Stimulated activated CD4-positive, alpha-beta T cell treated with anti-CD3 and anti-CD28 coated beads, TNF-alpha, amount 100 ng/mL, for 4 hours (primary cell): ENCODE measurements around the gene TRIM68.

ENCODE experiments used
- DNase-seq, 3 experiments: peaks; one replicate each; pipeline ENCODE4 v3.0.0-alpha.2; 2020; ENCODE audit warnings: low read depth in 3 of 3

Gene TRIM68

GRCh38 chr11:4606231-4607015 is 1.6 kb downstream of the TRIM68 start:
- DNase-seq: no peak

DNA sequence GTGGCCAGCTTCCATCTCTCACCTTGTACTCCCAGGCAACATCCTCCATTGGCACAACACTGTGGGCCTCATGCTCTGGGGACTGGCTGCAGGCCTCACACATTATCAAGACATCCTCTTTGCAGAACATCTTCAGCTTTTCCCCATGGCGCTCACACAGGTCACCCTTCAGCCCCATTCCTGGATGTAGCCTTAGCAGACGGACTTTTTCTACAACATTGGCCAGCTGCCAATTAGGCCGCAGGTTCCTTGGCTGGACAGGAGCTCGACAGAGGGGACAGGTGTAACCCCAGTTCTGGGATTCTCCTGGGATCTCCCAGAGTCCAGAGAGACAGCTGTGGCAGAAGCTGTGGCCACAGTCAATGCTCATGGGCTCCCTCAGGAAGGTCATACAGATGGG is 3.0 kb downstream of the TRIM68 start:
- no peak for DNase-seq

- DNase-seq: no peak
Measured at GRCh38 chr11:4593739-4594138, 14.3 kb downstream of the TRIM68 start, which contains the start of gene OR52I1. Gene OR52I1 (plus strand): TSS chr11:4594039. CDS start chr11:4594039, 0 bp downstream.

DNA sequence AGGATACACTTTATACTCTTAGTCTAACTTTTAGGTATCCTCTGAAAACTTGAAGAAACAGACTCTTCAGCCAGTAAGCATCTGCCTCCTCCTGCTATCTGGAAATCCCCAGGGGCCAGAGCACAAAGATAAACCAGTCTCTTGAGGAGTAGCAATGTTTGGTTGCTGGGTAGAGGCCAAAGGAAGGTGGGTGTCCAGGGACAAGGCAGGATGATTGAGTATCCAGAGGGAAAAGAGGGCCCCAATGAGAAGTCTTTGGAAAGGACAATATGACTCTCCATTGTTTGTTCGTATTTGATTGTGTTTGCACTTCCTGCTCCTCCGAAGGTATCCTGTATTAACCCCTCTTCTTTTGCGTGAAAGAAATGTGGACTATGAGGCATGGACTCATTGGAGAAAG is 19.0 kb downstream of the TRIM68 start:
- DNase-seq: no peak

DNA sequence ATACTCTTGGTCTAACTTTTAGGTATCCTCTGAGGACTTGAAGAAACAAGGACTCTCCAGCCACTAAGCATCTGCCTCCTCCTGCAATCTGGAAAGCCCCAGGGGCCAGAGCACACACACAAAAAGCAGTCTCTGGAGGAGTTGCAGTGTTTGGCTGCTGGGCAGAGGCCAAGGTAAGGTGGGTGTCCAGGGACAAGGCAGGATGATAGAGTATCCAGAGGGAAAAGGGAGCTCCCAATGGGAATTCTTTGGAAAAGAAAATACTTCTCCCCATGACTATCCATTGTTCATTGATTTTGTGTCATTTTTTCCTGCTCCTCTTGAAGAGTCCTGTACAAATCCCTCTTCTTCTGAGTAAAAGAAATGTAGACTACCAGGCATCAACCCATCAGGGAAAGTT is 26.6 kb downstream of the TRIM68 start, which contains the start of gene OR52I2:
Gene OR52I2 (plus strand): TSS at position 301 of the 400 bp plus-strand sequence.
- no peak for DNase-seq

GRCh38 chr11:4580124-4580523 is 27.9 kb downstream of the TRIM68 start:
- DNase-seq: no peak

GRCh38 chr11:4578624-4579023 is 29.4 kb downstream of the TRIM68 start:
- DNase-seq: no peak

DNA sequence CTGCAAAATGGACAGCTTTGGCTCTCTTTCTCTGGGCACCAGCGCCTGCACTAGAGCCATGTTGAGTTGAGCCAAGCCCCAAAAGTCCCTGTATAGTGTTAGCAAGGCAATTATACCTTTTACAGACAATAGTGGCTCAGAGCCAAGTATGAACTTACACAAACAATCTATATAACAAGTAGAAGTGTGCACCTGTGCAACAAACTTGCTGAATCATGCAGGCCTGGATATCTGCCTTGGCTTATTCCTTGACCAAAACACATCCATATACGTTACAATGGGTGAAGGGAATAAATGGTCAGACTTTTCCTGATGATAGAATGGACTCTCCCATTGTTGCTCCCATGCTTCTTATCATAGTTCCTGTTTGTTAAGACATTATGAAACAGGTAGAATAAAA is 30.3 kb downstream of the TRIM68 start:
- DNase-seq: no peak

DNA sequence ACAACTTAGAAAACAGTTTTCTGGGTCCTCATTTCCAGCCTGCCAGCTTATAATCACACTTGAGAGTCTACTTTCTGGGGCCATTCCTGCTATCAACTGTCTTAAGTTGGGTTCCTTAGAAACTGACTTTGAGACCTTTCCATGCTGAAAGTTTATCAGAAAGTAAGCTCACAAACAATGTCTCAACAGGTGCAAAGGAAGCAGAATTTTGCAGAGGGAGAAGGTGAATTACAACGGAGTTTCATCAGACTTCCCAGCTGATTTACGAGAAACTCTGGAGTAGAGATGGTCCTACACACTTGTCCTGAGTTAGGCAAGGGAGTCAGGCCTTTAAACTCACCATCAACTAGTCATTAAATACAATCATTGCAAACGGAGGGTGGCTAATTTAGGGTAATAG is 31.2 kb downstream of the TRIM68 start:
- DNase-seq: no peak

- DNase-seq: no peak
Measured at GRCh38 chr11:4569075-4569474, 39.0 kb downstream of the TRIM68 start.

- no peak for DNase-seq
Measured at GRCh38 chr11:4565371-4565770, 42.7 kb downstream of the TRIM68 start.

DNA sequence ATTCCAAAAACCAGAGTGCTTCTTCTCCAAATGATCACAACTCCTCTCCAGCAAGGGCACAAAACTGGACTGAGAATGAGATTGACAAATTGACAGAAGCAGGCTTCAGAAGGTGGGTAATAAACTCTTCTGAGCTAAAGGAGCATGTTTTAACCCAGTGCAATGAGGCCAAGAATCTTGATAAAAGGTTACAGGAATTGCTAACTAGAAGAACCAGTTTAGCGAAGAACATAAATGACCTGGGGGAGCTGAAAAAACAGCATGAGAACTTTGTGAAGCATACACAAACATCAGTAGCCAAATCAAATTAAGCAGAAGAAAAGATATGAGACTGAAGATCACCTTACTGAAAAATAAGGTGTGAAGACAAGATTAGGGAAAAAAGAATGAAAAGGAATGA is 47.6 kb downstream of the TRIM68 start:
- no peak for DNase-seq

DNA sequence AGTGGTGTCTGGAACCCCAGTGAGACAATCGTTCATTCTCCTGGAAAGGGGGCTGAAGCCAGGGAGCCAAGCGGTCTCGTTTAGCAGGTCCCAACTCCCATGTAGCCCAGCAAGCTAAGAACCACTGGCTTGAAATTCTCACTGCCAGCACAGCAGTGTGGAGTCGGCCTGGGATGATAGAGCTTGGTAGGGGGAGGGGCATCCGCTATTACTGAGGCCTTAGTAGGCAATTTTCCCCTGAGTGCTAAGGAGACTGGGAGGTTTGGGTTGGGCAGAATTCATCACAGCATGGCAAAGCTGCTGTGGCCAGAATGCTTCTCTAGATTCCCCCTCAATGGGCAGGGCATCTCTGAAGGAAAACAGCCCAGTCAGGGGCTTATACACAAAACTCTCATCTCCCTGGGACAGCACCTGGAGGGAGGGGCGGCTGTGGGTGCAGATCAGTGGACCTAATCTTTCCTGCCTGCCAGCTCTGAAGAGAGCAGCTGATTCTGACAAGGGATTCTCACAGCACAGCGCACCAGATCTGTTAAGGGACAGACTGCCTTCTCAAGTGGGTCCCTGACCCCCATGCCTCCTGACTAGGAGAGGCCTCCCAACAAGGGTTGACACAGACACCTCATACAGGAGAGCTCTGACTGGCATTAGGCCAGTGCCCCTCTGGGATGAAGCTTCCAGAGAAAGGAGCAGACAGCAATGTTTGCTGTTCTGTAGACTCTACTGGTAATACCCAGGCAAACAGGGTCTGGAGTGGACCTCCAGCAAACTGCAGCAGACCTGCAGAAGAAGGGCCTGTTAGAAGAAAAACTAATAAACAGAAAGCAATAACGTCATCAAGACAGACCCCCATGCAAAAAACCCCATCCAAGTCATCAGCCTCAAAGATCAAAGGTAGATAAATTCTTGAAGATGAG is 48.2 kb downstream of the TRIM68 start:
- no peak for DNase-seq

GRCh38 chr11:4551346-4551979 is 56.6 kb downstream of the TRIM68 start:
- no peak for DNase-seq
